Cerebellar nuclear complex (tissue), 1 donor: ENCODE measurements around the gene ZDHHC3.
"Not testable (repeated sequence)": the region's sequence is repeated elsewhere in the genome, so short reads cannot be mapped to it uniquely, and the experiment has no call there.

Source experiments
- DNase-seq, 2 experiments: peaks; one replicate each; lab custom pipeline; 2025; lab: John Stamatoyannopoulos, UW

Gene ZDHHC3

GRCh38 chr3:44995142-44995770 lies 19.3 kb upstream of the ZDHHC3 start:
- DNase-seq: no peak

- no peak for DNase-seq
These were observed 17.7 kb upstream of the ZDHHC3 start for GRCh38 chr3:44993471-44994205.

GRCh38 chr3:44992555-44993470 lies 16.8 kb upstream of the ZDHHC3 start:
- no peak for DNase-seq

- no peak for DNase-seq
These were observed 15.4 kb upstream of the ZDHHC3 start for GRCh38 chr3:44991326-44991725.

DNA sequence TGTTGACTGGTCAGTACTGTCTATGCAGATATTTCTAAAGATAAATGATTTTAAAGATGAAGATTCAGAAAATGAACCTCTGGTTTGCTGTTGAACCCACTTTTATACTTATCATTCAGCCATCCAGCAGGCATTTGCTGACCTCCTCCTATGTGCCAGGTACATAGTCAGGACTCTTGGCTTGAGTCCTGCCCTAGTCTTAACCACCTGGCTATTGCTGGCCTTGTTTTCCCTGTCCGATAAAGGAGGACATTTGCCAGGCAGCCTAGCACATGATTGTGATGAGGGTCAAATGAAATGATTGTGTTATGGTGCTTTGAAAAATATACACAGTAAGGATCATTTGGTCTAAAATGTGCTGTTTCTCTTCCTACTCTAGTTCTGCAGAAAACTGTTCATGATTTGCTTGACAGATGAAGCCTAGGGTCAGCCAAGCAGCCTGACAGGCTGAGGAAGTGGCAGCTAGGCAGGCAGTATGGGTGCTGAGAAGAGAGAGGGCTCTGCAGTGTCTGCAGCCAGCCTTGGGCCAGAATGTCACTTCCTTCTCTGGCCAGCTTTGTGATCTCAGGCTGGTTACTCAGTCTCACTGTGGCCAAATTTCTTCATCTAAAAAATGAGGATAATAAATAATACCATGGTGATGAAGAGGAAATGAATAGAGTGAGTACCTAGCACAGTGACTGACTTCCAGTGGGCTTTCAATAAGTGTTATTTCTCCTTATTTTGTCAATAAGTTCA lies 13.8 kb upstream of the ZDHHC3 start:
- DNase-seq: peak; percentile 62 to 78

GRCh38 chr3:44989141-44989540 lies 13.2 kb upstream of the ZDHHC3 start:
- no peak for DNase-seq

DNA sequence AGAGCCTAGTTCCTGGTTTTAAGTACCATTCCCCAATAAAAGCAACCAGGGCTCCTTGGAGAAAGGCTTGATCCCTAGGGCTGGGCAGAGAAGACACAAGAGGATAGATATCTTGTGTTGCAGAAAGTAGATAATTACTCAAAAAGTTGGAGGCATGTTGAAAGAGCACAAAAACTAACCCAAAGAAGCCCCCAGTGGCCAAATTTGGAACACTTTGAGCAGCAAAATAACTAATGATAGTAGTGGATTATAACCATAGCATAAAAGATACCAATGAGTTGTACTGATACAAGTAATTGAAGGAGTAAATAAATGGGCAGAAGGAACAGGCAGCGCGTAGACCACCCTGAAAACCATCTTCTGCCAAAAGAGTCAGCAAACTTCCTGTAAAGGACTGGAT lies 12.1 kb upstream of the ZDHHC3 start:
- DNase-seq: no peak

- DNase-seq: no peak
These were observed 11.4 kb upstream of the ZDHHC3 start for GRCh38 chr3:44987332-44987731.

GRCh38 chr3:44986330-44986729 lies 10.4 kb upstream of the ZDHHC3 start:
- not testable (repeated sequence) for DNase-seq

DNA sequence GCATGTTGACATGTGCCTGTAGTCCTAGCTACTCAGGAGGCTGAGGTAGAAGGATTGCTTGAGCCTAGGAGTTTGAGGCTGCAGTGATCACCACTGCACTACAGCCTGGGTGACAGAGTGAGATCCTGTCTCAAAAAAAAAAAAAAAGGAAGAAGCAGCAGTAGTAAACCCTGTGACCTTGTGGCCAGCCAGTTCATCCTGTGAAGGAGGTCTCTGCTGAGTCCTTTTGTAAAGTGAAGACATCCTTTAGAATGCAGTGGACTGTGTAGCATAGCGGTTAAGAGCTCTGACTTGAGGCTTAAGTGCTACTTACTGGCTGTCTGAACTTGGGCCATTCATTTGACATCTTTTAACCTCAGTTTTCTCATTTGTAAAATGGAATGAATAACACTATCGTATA lies 8.4 kb upstream of the ZDHHC3 start:
- no peak for DNase-seq

DNA sequence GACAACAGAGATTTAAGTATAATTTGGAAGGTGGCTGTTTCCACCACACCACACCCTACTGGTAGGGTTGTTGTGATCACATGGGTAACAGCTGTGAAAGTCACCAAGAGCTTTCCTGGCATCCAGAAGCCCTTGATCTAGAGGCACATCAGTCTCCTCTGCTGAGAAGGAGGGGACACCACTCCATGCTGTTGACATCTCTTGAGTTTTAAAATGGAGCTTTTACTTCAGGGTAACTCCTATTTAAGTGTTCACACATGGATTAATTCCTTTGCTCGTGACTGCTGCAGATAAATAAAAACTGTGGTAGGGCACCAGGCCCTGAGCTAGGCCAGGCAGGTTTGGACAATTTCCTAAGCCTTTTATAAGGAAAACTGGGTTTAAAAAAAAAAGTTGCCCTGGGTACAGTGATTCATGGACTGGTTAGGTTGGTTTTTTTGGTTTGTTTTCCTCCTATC lies 7.5 kb upstream of the ZDHHC3 start:
- DNase-seq: no peak

DNA sequence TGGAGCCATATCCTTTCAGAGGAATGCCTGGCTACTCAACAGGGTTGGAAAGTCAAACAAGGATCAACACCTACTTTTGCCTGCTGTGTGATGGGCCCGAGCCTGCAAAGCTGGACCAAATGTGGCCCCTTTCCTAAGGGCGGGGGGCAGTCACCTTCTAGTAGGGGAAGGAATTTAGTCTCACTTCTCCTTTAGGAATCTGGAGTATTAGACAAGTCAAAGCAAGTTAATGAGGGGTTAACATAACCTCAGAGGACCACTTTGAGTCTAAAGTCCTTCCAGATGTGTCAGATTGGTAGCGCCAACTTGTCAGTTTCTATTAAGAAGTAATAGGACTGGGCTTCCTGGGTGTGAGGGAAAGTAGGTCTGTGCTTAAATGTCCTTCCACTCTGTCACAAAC lies 6.8 kb upstream of the ZDHHC3 start:
- DNase-seq: no peak

DNA sequence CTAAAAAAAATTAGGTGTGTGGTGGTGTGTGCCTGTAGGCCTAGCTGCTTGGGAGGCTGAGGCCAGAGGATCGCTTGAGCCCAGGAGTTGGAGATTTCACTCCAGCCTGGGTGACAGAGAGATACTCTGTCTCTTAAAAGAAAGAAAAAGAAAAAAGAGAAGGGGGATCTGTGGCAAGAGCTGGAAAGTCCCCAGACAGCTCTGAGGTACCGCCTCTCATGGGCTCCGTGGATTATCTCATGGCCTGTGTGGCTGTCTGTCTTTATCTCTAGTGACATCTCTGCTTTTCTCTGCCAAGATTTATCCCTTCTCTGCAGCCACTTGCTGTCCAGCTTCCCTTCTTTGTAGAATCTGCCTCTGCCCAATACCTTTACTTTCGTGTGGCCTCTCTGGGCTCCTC lies 5.8 kb upstream of the ZDHHC3 start:
- DNase-seq: no peak

DNA sequence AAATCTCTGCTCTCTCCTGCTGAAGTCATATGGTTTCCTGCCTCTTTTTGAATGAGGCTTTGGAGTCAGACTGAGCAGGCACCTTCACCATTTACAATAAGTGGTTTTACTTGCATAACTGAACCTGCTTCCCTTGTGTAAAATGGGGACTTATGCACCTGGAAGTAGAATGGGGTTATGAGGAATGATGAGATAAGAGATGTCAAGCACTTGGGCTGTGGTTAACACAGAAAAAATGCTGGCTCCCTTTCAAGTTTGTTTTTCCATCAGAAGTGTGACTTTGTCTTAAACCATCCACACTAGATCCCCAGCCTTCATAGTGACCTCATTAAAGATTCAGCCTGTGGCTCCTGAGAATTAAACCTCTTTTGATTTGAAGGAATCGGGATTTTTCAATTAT lies 5.2 kb upstream of the ZDHHC3 start:
- no peak for DNase-seq

GRCh38 chr3:44974416-44974815 lies 1.6 kb downstream of the ZDHHC3 start:
- DNase-seq: no peak

DNA sequence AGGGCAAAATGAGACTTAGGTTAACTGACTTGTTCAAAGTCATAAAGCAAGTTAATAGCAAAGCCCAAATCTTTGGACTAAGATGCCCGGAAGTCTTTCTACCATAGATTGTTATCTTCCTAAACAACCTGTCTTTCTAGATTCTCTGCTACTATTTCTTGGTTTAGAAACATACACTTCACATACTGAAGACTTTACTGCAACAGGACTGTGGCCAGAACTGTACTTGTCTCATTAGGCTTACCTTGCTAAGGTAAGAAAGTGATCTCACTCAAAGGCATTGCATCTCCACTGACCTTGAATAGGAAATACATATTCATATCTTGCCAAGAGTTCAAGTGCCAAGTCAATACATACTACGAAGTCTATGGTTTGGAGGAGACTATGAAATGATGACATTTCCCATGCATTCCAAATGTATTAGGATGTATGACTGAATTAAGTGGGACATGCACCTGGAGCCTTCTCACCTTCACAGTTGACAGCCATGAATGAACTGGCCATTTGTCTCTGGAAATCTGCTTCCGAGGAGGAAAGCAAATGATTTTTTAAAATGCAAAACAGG lies 5.0 kb downstream of the ZDHHC3 start:
- DNase-seq: no peak

DNA sequence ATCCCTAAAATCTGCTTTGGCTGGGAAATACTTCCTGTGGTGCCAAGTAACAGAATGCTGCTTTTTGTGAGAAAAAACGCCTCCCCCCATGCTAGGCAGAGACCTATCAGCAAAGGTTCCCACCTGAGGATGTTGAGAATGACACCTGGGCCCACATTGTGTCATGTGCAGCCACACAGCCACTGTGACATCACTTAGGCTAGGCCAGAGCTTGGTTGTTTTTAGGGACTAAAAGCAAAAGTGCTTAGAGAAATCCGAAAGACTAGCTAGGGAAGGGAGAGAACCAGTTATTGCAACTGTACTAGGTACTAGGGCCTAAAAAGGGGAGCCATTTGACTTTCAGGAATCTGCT lies 6.2 kb downstream of the ZDHHC3 start:
- no peak for DNase-seq

DNA sequence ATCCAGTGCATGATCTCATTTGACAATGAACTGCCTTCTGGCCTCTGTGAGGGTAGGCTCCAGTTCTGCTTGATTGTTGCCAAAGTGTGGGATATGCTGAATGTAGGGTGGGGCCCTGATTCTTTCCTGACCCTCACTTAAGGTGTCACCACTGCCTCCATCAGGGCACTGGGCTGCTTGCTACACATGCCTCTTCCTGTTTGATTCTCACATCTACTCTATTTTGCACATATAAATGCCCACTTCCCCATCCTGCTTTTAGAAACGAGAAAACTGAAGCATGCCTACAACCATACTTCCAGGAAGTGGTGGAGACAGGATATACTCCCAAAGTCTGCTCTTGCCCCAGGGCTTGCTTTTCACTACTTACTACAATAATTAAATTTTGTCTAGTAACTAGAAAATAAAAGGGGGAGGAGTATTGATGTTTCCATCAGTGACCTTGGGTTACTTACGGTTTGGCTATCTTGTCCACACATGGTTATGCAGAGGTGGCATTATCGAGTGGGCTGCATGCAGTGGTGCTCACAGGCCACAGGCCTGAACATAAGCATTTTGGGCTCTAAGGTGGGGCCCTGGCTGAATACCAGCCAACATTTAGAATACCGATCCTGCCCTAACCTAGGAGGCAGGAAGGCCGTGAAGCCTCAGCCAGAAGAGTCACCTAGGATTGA lies 6.7 kb downstream of the ZDHHC3 start:
- no peak for DNase-seq

- no peak for DNase-seq
These were observed 7.5 kb downstream of the ZDHHC3 start for GRCh38 chr3:44968447-44968858.

DNA sequence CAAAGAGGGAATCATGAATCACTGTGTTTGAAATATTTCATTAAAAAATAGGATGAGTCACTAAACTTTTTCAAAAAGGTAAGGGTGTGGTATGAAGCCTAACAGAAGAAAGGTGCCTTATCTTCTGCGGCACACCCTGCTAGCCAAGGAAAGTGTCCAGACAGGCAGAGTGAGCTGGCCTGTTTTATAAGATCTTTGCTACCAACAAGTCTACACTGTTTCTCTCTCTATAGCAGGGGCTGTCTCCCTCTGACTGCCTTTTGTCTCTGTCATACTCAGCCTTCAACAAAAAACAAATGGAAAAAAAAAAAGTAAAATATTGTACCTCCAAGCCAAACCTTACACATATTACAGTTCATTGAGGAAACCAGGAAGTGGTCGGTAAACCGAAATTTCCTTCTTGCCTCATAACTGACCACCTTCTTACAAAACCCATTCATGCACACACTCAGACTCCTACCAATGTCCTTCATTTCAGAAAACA lies 9.1 kb downstream of the ZDHHC3 start:
- DNase-seq: no peak

- DNase-seq: no peak
These were observed 10.8 kb downstream of the ZDHHC3 start for GRCh38 chr3:44965165-44965564.
